ENCODE data around the gene MESP2. TPM values are rescaled to one million over a fixed set of nuclear protein-coding genes. Genes with fewer than 3 reads are reported as not detected.
A peak's percentile ranks its signal among the peaks of the same experiment; 100 is the strongest.

Gene MESP2
- total and polyA plus RNA-seq, 4 donors: 0.03 TPM; not detected in 3

GRCh38 chr15:89802231-89802928 lies 26.2 kb downstream of the MESP2 start:
- no peaks in the 10 kb centered on the region for H3K9me3 ChIP-seq (ENCODE audit: control insufficient read depth in 4 of 4, low read length in 3 of 4)
- peaks cover 20 to 42% (median 35%) of the 10 kb centered on the region in 4 donors for H3K36me3 ChIP-seq (ENCODE audit: control insufficient read depth in 4 of 4, insufficient read depth in 3 of 4, low read depth in 1 of 4, low read length in 3 of 4)
- H3K27ac ChIP-seq (ENCODE audit: low read depth in 1 of 2, low read length in 2 of 2): peak overlapping the region in 1 of 2 donors; percentile 38
- no peak overlapping the region for H3K9ac ChIP-seq (ENCODE audit: low read depth in 1 of 2, low read length in 2 of 2)
- H3K4me3 ChIP-seq (ENCODE audit: low read depth in 1 of 3, low read length in 3 of 3): no peak overlapping the region
- H3K4me1 ChIP-seq (ENCODE audit: control insufficient read depth in 4 of 4, insufficient read depth in 4 of 4, low read length in 3 of 4): peaks cover 12 to 47% (median 30%) of the 10 kb centered on the region in 4 donors
- DNase-seq (ENCODE audit: low spot score): no peak
- WGBS: 75% methylated on average over 16 of the region's 16 CpGs
- TF ChIP-seq EGR1 (IDR thresholded peaks at IDR 0.05; ENCODE audit: low read depth in 2 of 2) (no peak), YY1 (IDR thresholded peaks at IDR 0.05) (no peak), JUND (IDR thresholded peaks at IDR 0.05) (no peak), HNF4G (IDR thresholded peaks at IDR 0.05) (no peak), TAF1 (conservative IDR thresholded peaks at IDR 0.05) (no peak)
- no peaks in the 10 kb centered on the region for H3K27me3 ChIP-seq (ENCODE audit: control insufficient read depth in 4 of 4, insufficient read depth in 4 of 4, low read length in 3 of 4)

GRCh38 chr15:89802986-89803824 lies 27.1 kb downstream of the MESP2 start:
- H3K27ac ChIP-seq (ENCODE audit: low read depth in 1 of 2, low read length in 2 of 2): peak overlapping the region; percentile 74 to 78

GRCh38 chr15:89803941-89804800 lies 28.0 kb downstream of the MESP2 start:
- peaks cover 23 to 64% (median 46%) of the 10 kb centered on the region in 4 donors for H3K4me1 ChIP-seq (ENCODE audit: control insufficient read depth in 4 of 4, insufficient read depth in 4 of 4, low read length in 3 of 4)
- H3K27ac ChIP-seq (ENCODE audit: low read depth in 1 of 2, low read length in 2 of 2): peak overlapping the region; percentile 74 to 78
- DNase-seq (ENCODE audit: low spot score): peak; percentile 68
- peak overlapping the region; percentile 69 to 89 (median 73) for H3K4me3 ChIP-seq (ENCODE audit: low read depth in 1 of 3, low read length in 3 of 3)
- TF ChIP-seq HNF4A (conservative IDR thresholded peaks at IDR 0.05) (peak; percentile 37 to 74), GABPA (IDR thresholded peaks at IDR 0.05 in 1 of 2, conservative IDR thresholded peaks at IDR 0.05 in 1 of 2) (no peak), SP1 (IDR thresholded peaks at IDR 0.05) (peak; percentile 61), ZBTB33 (IDR thresholded peaks at IDR 0.05) (no peak), HNF4G (IDR thresholded peaks at IDR 0.05) (no peak), MAX (IDR thresholded peaks at IDR 0.05) (peak; percentile 78), JUND (IDR thresholded peaks at IDR 0.05) (peak in 1 of 2 donors; percentile 23), TAF1 (conservative IDR thresholded peaks at IDR 0.05) (no peak), FOXA2 (IDR thresholded peaks at IDR 0.05) (no peak), NR2F2 (IDR thresholded peaks at IDR 0.05) (peak; percentile 25), YY1 (IDR thresholded peaks at IDR 0.05) (peak; percentile 64), EGR1 (IDR thresholded peaks at IDR 0.05; ENCODE audit: low read depth in 2 of 2) (no peak), RAD21 (IDR thresholded peaks at IDR 0.05) (peak; percentile 19 to 48), RXRA (IDR thresholded peaks at IDR 0.05) (peak; percentile 64 to 91), CTCF (IDR thresholded peaks at IDR 0.05; ENCODE audit: low read depth, low read length, missing input control) (no peak), REST (IDR thresholded peaks at IDR 0.05) (peak; percentile 47)
- 47% methylated on average over 29 of the region's 29 CpGs for WGBS
- peak overlapping the region; percentile 10 to 29 for H3K9ac ChIP-seq (ENCODE audit: low read depth in 1 of 2, low read length in 2 of 2)
- peaks cover 9 to 27% (median 24%) of the 10 kb centered on the region in 4 donors for H3K36me3 ChIP-seq (ENCODE audit: control insufficient read depth in 4 of 4, insufficient read depth in 3 of 4, low read depth in 1 of 4, low read length in 3 of 4)
- no peaks in the 10 kb centered on the region for H3K9me3 ChIP-seq (ENCODE audit: control insufficient read depth in 4 of 4, low read length in 3 of 4)
- no peaks in the 10 kb centered on the region for H3K27me3 ChIP-seq (ENCODE audit: control insufficient read depth in 4 of 4, insufficient read depth in 4 of 4, low read length in 3 of 4)

More at GRCh38 chr15:89802986-89803824, 27.1 kb downstream of the MESP2 start:
- H3K9ac ChIP-seq (ENCODE audit: low read depth in 1 of 2, low read length in 2 of 2): no peak overlapping the region
- no peaks in the 10 kb centered on the region for H3K9me3 ChIP-seq (ENCODE audit: control insufficient read depth in 4 of 4, low read length in 3 of 4)
- H3K4me3 ChIP-seq (ENCODE audit: low read depth in 1 of 3, low read length in 3 of 3): no peak overlapping the region
- no peaks in the 10 kb centered on the region for H3K27me3 ChIP-seq (ENCODE audit: control insufficient read depth in 4 of 4, insufficient read depth in 4 of 4, low read length in 3 of 4)
- TF ChIP-seq FOXA2 (IDR thresholded peaks at IDR 0.05): no peak
- WGBS: 85% methylated on average over 24 of the region's 24 CpGs
- H3K4me1 ChIP-seq (ENCODE audit: control insufficient read depth in 4 of 4, insufficient read depth in 4 of 4, low read length in 3 of 4): peaks cover 15 to 55% (median 37%) of the 10 kb centered on the region in 4 donors
- DNase-seq (ENCODE audit: low spot score): no peak
- peaks cover 13 to 34% (median 29%) of the 10 kb centered on the region in 4 donors for H3K36me3 ChIP-seq (ENCODE audit: control insufficient read depth in 4 of 4, insufficient read depth in 3 of 4, low read depth in 1 of 4, low read length in 3 of 4)

Measured in liver (tissue), 9 donors.